Astrocyte (in vitro differentiated cells and primary cell): ENCODE measurements around the gene LAMTOR3. TPM values are rescaled to one million over a fixed set of nuclear protein-coding genes. Genes with fewer than 3 reads are reported as not detected.

ENCODE experiments used
- DNase-seq: peaks from one replicate; pipeline ENCODE4 v3.0.0-alpha.2; 2010; ENCODE audit warnings: low read depth
- FAIRE-seq: peaks from 2 replicates; lab custom pipeline; 2011; peaks lifted over from hg19 to GRCh38; lab: Jason Lieb, UNC
- H2AFZ ChIP-seq: 2 replicates; pipeline ENCODE4 v1.6.0; 2012; ENCODE audit warnings: low read depth, low read length, inconsistent platforms
- H3K27ac ChIP-seq: 2 replicates; pipeline ENCODE4 v1.5.1; 2011; ENCODE audit warnings: low read depth, low read length, inconsistent platforms
- H3K27me3 ChIP-seq: 2 replicates; pipeline ENCODE4 v1.6.0; 2011; ENCODE audit warnings: low read length, inconsistent platforms; ENCODE audit not compliant: insufficient read depth
- H3K36me3 ChIP-seq: 2 replicates; pipeline ENCODE4 v1.5.1; 2011; ENCODE audit warnings: low read length, inconsistent platforms; ENCODE audit not compliant: insufficient read depth
- H3K4me1 ChIP-seq: 2 replicates; pipeline ENCODE4 v1.5.1; 2011; ENCODE audit warnings: low read length, inconsistent platforms; ENCODE audit not compliant: insufficient read depth
- H3K4me2 ChIP-seq: 2 replicates; pipeline ENCODE4 v1.6.0; 2012; ENCODE audit warnings: low read length, inconsistent platforms
- H3K4me3 ChIP-seq: 2 replicates; pipeline ENCODE4 v1.5.1; 2011; ENCODE audit warnings: low read depth, mild to moderate bottlenecking, low read length, inconsistent platforms; ENCODE audit not compliant: insufficient read depth
- H3K79me2 ChIP-seq: 2 replicates; pipeline ENCODE4 v1.6.0; 2012; ENCODE audit warnings: mild to moderate bottlenecking, low read length, inconsistent platforms; ENCODE audit not compliant: insufficient read depth
- H3K9ac ChIP-seq: 2 replicates; pipeline ENCODE4 v1.6.0; 2012; ENCODE audit warnings: mild to moderate bottlenecking, low read length, inconsistent platforms
- H3K9me3 ChIP-seq: 2 replicates; pipeline ENCODE4 v1.5.1; 2012; ENCODE audit warnings: low read depth, mild to moderate bottlenecking, low read length, inconsistent platforms; ENCODE audit not compliant: insufficient read depth
- H4K20me1 ChIP-seq: 2 replicates; pipeline ENCODE4 v1.6.0; 2012; ENCODE audit warnings: low read length, inconsistent platforms; ENCODE audit not compliant: insufficient read depth
- H3K27ac Mint-ChIP-seq: one replicate; pipeline ENCODE4 v1.8.0; 2021; ENCODE audit warnings: mild to moderate bottlenecking, mixed read lengths; ENCODE audit not compliant: unreplicated experiment
- H3K27me3 Mint-ChIP-seq: one replicate; pipeline ENCODE4 v1.8.0; 2021; ENCODE audit warnings: low read depth, mixed read lengths; ENCODE audit not compliant: unreplicated experiment
- H3K36me3 Mint-ChIP-seq: one replicate; pipeline ENCODE4 v1.8.0; 2021; ENCODE audit warnings: low read depth, mixed read lengths; ENCODE audit not compliant: unreplicated experiment
- H3K4me1 Mint-ChIP-seq: one replicate; pipeline ENCODE4 v1.8.0; 2021; ENCODE audit warnings: low read depth, mixed read lengths; ENCODE audit not compliant: unreplicated experiment
- H3K4me3 Mint-ChIP-seq: one replicate; pipeline ENCODE4 v1.8.0; 2021; ENCODE audit warnings: mild to moderate bottlenecking, moderate library complexity, mixed read lengths; ENCODE audit not compliant: unreplicated experiment
- H3K9me3 Mint-ChIP-seq: one replicate; pipeline ENCODE4 v1.8.0; 2021; ENCODE audit warnings: mild to moderate bottlenecking, mixed read lengths; ENCODE audit not compliant: unreplicated experiment
- EZH2 ChIP-seq: IDR thresholded peaks from 2 replicates; pipeline ENCODE4 v1.6.1; 2012; ENCODE audit warnings: mild to moderate bottlenecking, low read length, inconsistent platforms; ENCODE audit not compliant: insufficient read depth
- total RNA-seq: library from RNA; stranded (reverse); gene quantifications from 2 replicates; pipeline ENCODE4 v1.2.1, GENCODE V29; 2021
- TF ChIP-seq, protein P1 (sequence below): IDR thresholded peaks from 2 replicates; pipeline ENCODE4 v1.5.1; 2011; ENCODE audit warnings: low read depth, mild to moderate bottlenecking, inconsistent platforms, low read length, moderate library complexity; ENCODE audit not compliant: insufficient read depth

LAMTOR3 gene
- total RNA-seq, 1 donor from 2014 or later: 53.9 TPM

DNA sequence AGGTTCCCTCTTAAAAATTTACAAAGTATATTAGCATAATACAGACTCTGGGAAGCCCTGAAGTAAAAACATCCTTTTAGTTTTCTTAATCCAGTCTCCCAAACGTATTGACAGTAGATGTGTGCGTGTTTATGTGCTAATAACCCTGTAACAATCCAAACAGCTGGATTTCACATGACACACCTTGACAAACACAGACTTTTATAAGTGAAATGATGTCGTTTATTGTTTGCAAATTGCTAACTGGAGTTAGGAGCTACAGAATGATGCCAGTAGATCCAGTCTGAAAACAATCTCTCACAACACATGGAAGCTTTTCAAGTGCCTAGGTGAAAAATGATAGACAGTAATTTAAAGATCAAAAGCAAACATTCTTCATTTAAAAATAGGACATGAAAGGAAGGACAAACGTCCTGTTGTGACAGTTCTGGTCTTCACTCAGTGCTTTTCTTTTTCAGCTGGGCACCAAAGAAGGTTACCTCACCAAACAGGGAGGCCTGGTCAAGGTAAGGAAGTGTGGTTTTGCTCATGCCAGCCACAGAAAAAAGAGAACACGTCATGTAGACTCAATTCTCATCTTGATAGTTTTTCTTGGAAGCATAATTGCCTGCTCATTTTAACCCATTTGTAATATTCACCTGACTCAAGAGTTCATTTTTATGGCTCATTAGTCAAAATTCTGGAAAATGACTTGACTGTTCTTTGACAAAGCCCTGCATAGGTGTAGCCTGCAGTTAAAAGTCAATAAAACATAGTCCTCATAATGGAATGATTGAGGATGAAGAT is 32.9 kb downstream of the LAMTOR3 start:
- H3K4me1 Mint-ChIP-seq: peaks cover 8% of the 10 kb centered on the region
- H3K36me3 Mint-ChIP-seq: no peaks in the 10 kb centered on the region
- no peaks in the 10 kb centered on the region for H3K36me3 ChIP-seq
- H3K27ac ChIP-seq: no peak overlapping the region
- H3K9me3 ChIP-seq: no peaks in the 10 kb centered on the region
- no peak overlapping the region for H3K4me2 ChIP-seq
- no peaks in the 10 kb centered on the region for H3K9me3 Mint-ChIP-seq
- H3K79me2 ChIP-seq: no peaks in the 10 kb centered on the region
- TF ChIP-seq EZH2: no peak
- TF ChIP-seq, protein P1, sequence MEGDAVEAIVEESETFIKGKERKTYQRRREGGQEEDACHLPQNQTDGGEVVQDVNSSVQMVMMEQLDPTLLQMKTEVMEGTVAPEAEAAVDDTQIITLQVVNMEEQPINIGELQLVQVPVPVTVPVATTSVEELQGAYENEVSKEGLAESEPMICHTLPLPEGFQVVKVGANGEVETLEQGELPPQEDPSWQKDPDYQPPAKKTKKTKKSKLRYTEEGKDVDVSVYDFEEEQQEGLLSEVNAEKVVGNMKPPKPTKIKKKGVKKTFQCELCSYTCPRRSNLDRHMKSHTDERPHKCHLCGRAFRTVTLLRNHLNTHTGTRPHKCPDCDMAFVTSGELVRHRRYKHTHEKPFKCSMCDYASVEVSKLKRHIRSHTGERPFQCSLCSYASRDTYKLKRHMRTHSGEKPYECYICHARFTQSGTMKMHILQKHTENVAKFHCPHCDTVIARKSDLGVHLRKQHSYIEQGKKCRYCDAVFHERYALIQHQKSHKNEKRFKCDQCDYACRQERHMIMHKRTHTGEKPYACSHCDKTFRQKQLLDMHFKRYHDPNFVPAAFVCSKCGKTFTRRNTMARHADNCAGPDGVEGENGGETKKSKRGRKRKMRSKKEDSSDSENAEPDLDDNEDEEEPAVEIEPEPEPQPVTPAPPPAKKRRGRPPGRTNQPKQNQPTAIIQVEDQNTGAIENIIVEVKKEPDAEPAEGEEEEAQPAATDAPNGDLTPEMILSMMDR: no peak
- no peak overlapping the region for H3K27ac Mint-ChIP-seq
- no peak overlapping the region for H3K4me3 Mint-ChIP-seq
- H3K27me3 ChIP-seq: no peaks in the 10 kb centered on the region
- FAIRE-seq: no peak
- H4K20me1 ChIP-seq: no peaks in the 10 kb centered on the region
- no peaks in the 10 kb centered on the region for H3K27me3 Mint-ChIP-seq
- no peak overlapping the region for H2AFZ ChIP-seq
- no peaks in the 10 kb centered on the region for H3K4me1 ChIP-seq
- DNase-seq: no peak
- no peak overlapping the region for H3K9ac ChIP-seq
- no peak overlapping the region for H3K4me3 ChIP-seq

DNA sequence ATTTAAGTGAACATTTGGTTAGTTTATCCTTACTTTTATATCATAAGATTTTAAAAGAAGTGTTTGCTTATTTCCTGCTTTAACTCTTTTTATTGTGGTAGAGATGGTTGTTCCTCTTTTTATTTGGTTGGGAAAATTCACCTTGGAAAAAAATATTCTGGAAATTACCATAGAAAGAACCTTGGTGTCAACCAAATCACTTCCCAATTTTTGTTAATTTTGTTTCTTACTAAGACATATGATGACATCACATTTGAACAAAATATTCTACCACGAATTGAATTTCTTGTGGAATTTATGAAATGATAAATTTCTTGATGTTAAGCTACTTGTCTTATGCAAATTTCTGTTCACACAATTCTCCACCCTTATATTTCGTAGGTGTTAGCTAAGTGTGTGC is 33.7 kb downstream of the LAMTOR3 start:
- no peak for FAIRE-seq

More for the DNA sequence above, 33.7 kb downstream of the LAMTOR3 start:
- Histone ChIP-seq H3K4me2 (no peak overlapping the region), H3K36me3 (no peaks in the 10 kb centered on the region), H3K4me3 (no peak overlapping the region), H3K79me2 (no peaks in the 10 kb centered on the region), H2AFZ (no peak overlapping the region), H3K27me3 (no peaks in the 10 kb centered on the region), H4K20me1 (no peaks in the 10 kb centered on the region), H3K4me1 (no peaks in the 10 kb centered on the region), H3K9ac (no peak overlapping the region), H3K27ac (no peak overlapping the region), H3K9me3 (no peaks in the 10 kb centered on the region)
- TF ChIP-seq EZH2: no peak
- TF ChIP-seq, protein P1: no peak
- peaks cover 12% of the 10 kb centered on the region for H3K4me1 Mint-ChIP-seq
- H3K9me3 Mint-ChIP-seq: no peaks in the 10 kb centered on the region
- no peaks in the 10 kb centered on the region for H3K36me3 Mint-ChIP-seq
- no peak overlapping the region for H3K27ac Mint-ChIP-seq
- H3K27me3 Mint-ChIP-seq: no peaks in the 10 kb centered on the region
- H3K4me3 Mint-ChIP-seq: no peak overlapping the region
- no peak for DNase-seq
